Neural crest cell (in vitro differentiated cells): ENCODE results near the gene SLC25A26. TPM values are rescaled to one million over a fixed set of nuclear protein-coding genes. Genes with fewer than 3 reads are reported as not detected.

Source experiments
- DNase-seq: peaks from one replicate; pipeline ENCODE4 v3.0.0; 2021; ENCODE audit warnings: low read depth, mixed read lengths, low spot score
- H3K27ac Mint-ChIP-seq: one replicate; pipeline ENCODE4 v1.8.0; 2021; ENCODE audit warnings: mild to moderate bottlenecking, mixed read lengths; ENCODE audit not compliant: unreplicated experiment
- H3K27me3 Mint-ChIP-seq: 2 replicates; pipeline ENCODE4 v1.8.0; 2021; ENCODE audit warnings: low read depth, mild to moderate bottlenecking, mixed read lengths
- H3K36me3 Mint-ChIP-seq: 2 replicates; pipeline ENCODE4 v1.8.0; 2021; ENCODE audit warnings: low read depth, mild to moderate bottlenecking, mixed read lengths
- H3K4me1 Mint-ChIP-seq: 2 replicates; pipeline ENCODE4 v1.8.0; 2021; ENCODE audit warnings: mixed read lengths
- H3K4me3 Mint-ChIP-seq: one replicate; pipeline ENCODE4 v1.8.0; 2021; ENCODE audit warnings: mild to moderate bottlenecking, mixed read lengths
- H3K9me3 Mint-ChIP-seq: 2 replicates; pipeline ENCODE4 v1.8.0; 2021; ENCODE audit warnings: mixed read lengths
- total RNA-seq: library from RNA; stranded (reverse); gene quantifications from 2 replicates; pipeline ENCODE4 v1.2.1, GENCODE V29; 2021
- TF ChIP-seq, protein P1 (sequence below): fragments of 200-600 bp; sonication (generic); conservative IDR thresholded peaks from 2 replicates; pipeline ENCODE4 v1.5.0; 2021; ENCODE audit warnings: antibody characterized with exemption, mild to moderate bottlenecking

The SLC25A26 gene
- total RNA-seq, 1 donor from 2014 or later, result 10.1 TPM

DNA sequence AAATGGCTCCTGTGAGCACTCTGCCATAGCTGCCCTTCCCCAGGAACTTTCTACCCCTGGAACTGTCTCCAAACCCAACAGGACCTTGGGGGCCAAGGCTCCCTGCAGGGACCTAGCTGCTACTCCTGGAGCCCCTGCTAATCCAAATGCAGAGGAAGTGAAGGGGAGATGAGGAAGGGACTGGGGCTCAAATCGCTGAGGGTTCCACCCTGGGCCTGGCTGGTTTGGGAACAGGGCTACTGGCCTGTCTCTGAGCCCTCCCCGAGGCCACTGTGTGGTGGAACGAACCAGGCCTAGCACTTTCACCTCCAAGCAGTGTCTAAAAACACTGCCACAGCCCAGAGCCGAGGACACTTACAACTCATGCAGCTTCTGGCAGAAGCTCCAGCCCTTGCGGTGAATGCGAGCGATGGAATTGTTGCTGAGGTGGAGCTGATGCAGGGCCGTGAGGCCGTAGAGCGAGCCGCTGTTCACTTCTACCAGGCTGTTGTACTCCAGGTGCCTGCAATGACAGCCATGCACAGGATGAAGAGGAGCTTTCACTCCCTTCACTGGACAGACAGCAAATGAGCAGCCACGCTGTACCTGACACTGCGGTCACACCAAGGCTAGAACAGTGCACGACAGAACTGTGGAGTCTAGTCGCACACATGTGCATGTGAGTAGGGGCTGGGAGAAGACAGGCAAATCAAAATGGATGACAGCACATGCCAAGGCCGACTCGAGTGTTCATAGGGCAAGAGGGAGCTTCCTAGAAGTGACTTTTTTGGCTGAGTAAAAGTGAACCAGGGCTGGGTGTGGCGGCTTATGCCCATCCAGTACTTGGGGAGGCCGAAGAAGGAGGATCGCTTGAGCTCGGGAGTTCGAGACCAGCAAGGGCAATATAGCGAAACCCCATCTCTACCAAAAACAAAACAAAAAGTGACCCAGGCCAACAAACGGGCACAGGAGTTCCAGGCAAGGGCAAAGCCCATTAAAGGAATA is 189.3 kb downstream of the SLC25A26 start:
- no peak for DNase-seq
- peak overlapping the region; percentile 10 for H3K4me3 Mint-ChIP-seq
- H3K36me3 Mint-ChIP-seq, result peaks cover 36% of the 10 kb centered on the region
- no peaks in the 10 kb centered on the region for H3K9me3 Mint-ChIP-seq
- TF ChIP-seq, protein P1, sequence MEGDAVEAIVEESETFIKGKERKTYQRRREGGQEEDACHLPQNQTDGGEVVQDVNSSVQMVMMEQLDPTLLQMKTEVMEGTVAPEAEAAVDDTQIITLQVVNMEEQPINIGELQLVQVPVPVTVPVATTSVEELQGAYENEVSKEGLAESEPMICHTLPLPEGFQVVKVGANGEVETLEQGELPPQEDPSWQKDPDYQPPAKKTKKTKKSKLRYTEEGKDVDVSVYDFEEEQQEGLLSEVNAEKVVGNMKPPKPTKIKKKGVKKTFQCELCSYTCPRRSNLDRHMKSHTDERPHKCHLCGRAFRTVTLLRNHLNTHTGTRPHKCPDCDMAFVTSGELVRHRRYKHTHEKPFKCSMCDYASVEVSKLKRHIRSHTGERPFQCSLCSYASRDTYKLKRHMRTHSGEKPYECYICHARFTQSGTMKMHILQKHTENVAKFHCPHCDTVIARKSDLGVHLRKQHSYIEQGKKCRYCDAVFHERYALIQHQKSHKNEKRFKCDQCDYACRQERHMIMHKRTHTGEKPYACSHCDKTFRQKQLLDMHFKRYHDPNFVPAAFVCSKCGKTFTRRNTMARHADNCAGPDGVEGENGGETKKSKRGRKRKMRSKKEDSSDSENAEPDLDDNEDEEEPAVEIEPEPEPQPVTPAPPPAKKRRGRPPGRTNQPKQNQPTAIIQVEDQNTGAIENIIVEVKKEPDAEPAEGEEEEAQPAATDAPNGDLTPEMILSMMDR, result no peak
- no peaks in the 10 kb centered on the region for H3K27me3 Mint-ChIP-seq
- no peak overlapping the region for H3K27ac Mint-ChIP-seq
- peaks cover 75% of the 10 kb centered on the region for H3K4me1 Mint-ChIP-seq

DNA sequence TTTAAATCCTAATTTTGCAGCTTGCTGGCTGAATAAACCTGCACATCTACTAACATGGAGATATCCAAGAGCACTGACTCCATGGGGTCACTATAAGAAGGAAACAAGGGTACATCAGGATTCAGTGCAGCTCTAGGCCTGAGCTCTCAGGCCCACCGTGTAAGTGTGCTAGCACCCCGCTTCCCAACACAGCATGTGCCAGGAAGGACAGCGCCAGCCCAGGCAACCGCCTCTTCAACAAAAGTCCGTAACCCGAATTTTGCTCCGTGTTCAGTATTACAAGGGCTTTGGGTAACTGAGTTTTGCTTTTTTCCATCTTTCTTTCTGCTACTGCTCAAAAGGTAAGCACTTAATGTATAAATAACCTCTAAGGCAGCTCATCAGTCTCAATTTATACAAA is 190.2 kb downstream of the SLC25A26 start:
- peaks cover 75% of the 10 kb centered on the region for H3K4me1 Mint-ChIP-seq
- no peaks in the 10 kb centered on the region for H3K9me3 Mint-ChIP-seq
- TF ChIP-seq, protein P1, result no peak
- DNase-seq, result no peak
- H3K36me3 Mint-ChIP-seq, result peaks cover 36% of the 10 kb centered on the region
- peak overlapping the region; percentile 64 for H3K27ac Mint-ChIP-seq
- H3K4me3 Mint-ChIP-seq, result peak overlapping the region; percentile 14
- no peaks in the 10 kb centered on the region for H3K27me3 Mint-ChIP-seq

DNA sequence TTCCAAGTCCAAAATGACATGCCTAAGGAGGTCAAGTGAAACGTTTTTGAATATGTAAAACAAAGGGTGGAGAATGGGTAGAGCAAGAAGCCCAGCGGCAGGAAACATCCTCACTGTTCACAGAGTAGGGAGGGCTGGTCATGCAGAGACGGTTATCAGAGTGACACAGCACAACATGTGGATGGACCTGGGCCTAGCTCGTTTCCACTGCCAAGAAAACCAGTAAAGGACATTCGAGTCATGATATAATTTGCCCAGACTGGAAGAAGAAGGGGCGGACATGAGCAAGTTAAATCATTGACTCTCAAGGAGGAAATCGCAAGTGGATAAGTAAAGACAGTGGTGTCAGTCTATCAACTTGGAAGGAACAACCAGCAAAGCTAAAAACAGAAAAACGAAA is 190.7 kb downstream of the SLC25A26 start:
- peak overlapping the region; percentile 14 for H3K4me3 Mint-ChIP-seq
- peaks cover 38% of the 10 kb centered on the region for H3K36me3 Mint-ChIP-seq
- H3K4me1 Mint-ChIP-seq, result peaks cover 75% of the 10 kb centered on the region
- H3K9me3 Mint-ChIP-seq, result no peaks in the 10 kb centered on the region
- DNase-seq, result no peak
- TF ChIP-seq, protein P1, result no peak
- H3K27me3 Mint-ChIP-seq, result no peaks in the 10 kb centered on the region
- peak overlapping the region; percentile 64 for H3K27ac Mint-ChIP-seq

DNA sequence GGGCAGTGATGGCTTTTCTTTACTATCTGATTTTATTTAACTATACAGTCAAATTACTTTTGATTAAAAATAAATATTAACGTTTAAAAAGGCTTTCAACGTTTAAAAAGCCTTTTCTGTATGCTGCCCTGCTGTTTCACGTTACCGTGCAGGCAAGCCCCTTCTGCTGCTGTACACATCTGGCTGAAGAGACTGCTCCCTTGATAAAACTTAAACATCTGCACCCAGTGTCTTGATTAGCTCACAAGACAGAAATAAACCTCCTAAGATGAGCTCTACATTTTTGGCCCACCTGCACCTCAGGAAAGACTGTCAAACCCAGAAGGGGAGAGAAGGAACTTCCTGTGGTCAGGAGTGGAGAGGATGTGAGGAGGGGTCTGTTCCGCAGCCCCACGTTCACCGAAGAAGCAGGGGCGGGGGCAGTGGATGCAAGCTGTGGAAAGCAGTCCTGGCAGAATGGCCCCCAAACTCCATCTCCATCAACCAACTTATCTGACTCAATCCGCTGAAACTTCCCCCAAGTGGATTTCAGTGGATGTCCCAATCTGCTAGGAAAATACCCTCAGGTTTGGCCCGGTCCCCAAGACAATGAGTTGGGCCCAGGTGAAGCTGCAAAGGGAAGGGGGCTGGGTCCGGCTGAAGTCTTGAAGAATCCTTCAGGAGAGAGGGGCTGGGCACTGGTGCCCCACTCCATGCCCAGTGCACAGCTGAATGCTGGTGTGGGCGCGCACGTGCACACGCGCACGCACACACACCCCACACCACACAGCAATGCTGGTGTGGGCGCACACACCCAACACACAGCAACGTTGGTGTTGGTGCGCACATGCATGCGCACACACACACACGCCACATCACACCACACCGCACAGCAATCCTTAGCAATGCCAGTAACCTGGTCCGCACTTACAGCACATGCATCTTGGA is 191.4 kb downstream of the SLC25A26 start:
- Mint-ChIP-seq H3K9me3 (no peaks in the 10 kb centered on the region), H3K27ac (no peak overlapping the region), H3K36me3 (peaks cover 41% of the 10 kb centered on the region), H3K4me3 (no peak overlapping the region), H3K27me3 (no peaks in the 10 kb centered on the region), H3K4me1 (peaks cover 75% of the 10 kb centered on the region)
- TF ChIP-seq, protein P1, result no peak
- DNase-seq, result no peak

DNA sequence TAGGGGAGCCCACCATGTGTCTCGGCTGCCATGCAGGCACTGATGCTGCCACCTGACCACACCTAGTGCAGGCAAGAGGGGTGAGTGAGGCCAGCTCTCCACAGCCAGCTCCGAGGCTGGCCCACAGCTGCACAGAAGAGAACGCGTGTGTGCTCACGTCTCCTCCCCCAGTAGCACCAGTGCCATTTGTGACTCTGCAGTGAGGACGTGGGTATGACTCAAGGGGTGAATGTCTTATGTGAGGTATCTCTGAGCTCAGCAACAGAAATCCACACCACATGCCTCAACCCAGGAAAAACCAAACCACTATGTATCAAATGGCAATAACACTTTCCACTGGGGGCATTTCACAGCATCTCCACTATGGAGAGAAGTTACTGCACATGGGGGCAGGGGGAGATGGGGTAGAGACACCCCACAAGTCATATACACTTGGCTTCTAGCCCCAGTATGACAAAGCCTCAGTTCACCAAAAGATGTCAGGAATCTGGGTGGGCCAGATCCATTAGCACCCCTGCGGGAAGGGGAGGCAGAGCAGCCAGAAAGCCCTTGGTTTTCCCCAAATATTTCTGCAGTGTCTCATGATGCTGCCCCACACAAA is 192.4 kb downstream of the SLC25A26 start:
- H3K4me3 Mint-ChIP-seq, result no peak overlapping the region
- no peaks in the 10 kb centered on the region for H3K9me3 Mint-ChIP-seq
- H3K36me3 Mint-ChIP-seq, result peaks cover 40% of the 10 kb centered on the region
- no peak for DNase-seq
- peak overlapping the region; percentile 83 for H3K27ac Mint-ChIP-seq
- peaks cover 72% of the 10 kb centered on the region for H3K4me1 Mint-ChIP-seq
- no peaks in the 10 kb centered on the region for H3K27me3 Mint-ChIP-seq
- TF ChIP-seq, protein P1, result no peak
